ENCODE data around the gene NADK. TPM values are rescaled to one million over a fixed set of nuclear protein-coding genes. Genes with fewer than 3 reads are reported as not detected.
A peak's percentile ranks its signal among the peaks of the same experiment; 100 is the strongest.

Gene NADK
- total and polyA plus RNA-seq, 4 donors, result 53.2 to 144 (median 88.7) TPM

DNA sequence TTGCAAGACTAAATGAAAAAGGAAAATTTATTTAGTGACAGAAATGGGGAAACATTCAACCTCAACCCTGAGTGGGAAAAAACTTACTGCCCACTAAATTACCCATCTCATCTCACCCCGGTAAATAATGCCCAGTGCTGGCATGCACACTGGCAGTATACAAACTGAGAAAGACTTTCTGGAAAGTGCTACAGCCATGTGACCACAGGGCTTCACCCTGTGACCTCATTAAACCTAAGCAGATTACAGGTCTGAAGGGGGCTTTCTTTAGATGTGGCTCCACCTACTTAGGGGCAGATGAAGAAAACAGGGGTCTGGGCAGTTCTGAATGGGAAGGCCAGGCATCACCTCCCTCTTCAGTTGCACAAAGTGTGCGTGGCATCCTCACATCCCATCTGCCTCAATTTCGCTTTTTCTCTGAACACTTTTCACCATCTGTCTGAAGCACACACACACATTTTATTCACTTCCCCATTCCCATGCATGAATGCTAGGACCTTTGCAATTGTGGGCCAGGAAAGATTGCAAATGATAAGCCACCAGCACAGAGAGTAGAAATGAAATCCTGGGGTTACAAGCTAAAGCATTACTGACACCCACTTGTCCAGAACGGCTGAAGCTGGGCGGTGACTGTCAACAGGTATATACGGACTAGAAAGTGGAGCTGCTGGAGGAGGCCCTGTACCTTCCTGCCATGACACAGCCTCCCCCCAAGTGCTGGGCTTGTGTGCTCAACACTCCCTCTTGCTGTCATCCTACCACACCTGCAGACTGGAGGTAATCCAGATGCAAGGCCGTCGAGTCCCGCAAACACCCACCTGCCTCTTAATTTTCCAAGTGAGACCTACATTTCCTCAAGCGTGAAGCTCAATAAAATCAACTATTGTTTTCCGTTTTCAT, 2.7 kb downstream of the NADK start:
- TF ChIP-seq, protein P1, sequence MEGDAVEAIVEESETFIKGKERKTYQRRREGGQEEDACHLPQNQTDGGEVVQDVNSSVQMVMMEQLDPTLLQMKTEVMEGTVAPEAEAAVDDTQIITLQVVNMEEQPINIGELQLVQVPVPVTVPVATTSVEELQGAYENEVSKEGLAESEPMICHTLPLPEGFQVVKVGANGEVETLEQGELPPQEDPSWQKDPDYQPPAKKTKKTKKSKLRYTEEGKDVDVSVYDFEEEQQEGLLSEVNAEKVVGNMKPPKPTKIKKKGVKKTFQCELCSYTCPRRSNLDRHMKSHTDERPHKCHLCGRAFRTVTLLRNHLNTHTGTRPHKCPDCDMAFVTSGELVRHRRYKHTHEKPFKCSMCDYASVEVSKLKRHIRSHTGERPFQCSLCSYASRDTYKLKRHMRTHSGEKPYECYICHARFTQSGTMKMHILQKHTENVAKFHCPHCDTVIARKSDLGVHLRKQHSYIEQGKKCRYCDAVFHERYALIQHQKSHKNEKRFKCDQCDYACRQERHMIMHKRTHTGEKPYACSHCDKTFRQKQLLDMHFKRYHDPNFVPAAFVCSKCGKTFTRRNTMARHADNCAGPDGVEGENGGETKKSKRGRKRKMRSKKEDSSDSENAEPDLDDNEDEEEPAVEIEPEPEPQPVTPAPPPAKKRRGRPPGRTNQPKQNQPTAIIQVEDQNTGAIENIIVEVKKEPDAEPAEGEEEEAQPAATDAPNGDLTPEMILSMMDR (IDR thresholded peaks at IDR 0.05; ENCODE audit: control extremely low read depth, extremely low read depth), result no peak
- Histone ChIP-seq H3K36me3 (ENCODE audit: control insufficient read depth in 4 of 4, insufficient read depth in 4 of 4, low read length in 4 of 4) (peaks cover 2 to 10% (median 9%) of the 10 kb centered on the region in 4 donors), H3K27ac (ENCODE audit: low read depth in 1 of 2, low read length in 1 of 2) (peak overlapping the region in 1 of 2 donors; percentile 74), H3K4me1 (ENCODE audit: control insufficient read depth in 5 of 5, insufficient read depth in 5 of 5, low read length in 5 of 5) (peaks cover 5 to 24% (median 15%) of the 10 kb centered on the region in 5 donors), H3K27me3 (ENCODE audit: control insufficient read depth in 3 of 3, insufficient read depth in 3 of 3, low read length in 2 of 3) (no peaks in the 10 kb centered on the region), H3K9me3 (ENCODE audit: control insufficient read depth in 4 of 4, insufficient read depth in 3 of 4, low read length in 3 of 4) (peaks cover 0 to 2% (median 0%) of the 10 kb centered on the region in 4 donors), H3K9ac (ENCODE audit: insufficient read depth in 1 of 2, low read length in 2 of 2) (no peak overlapping the region), H3K4me3 (no peak overlapping the region)
- WGBS, 2 donors, result 50 to 63% methylated on average over 11 of the region's 11 CpGs
- DNase-seq (no peak), ATAC-seq (ENCODE audit: insufficient read depth, low FRiP score) (no peak)

DNA sequence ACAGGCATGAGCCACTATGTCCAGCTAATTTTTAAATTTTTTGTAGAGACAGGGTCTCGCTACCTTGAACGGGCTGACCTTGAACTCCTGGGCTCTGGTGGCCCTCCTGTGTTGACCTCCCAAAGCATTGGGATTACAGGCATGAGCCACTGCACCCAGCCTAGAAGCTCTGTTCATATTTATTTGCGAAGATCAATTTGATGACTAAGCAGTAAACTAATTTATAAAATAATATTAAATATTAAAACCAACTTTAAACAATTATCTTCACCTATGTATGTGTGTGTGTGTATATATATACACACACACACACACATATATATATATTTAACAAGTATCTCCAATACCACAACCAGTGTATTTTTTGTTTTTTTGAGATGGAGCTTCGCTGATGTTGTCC, 4.4 kb downstream of the NADK start:
- no peak overlapping the region for H3K4me3 ChIP-seq
- no peak for ATAC-seq (ENCODE audit: insufficient read depth, low FRiP score)
- H3K27ac ChIP-seq (ENCODE audit: low read depth in 1 of 2, low read length in 1 of 2), result no peak overlapping the region
- TF ChIP-seq, protein P1 (IDR thresholded peaks at IDR 0.05; ENCODE audit: control extremely low read depth, extremely low read depth), result no peak
- whole genome bisulfite sequencing, 2 donors, result 98 to 99% methylated on average over 4 of the region's 4 CpGs
- peaks cover 0 to 2% (median 0%) of the 10 kb centered on the region in 4 donors for H3K9me3 ChIP-seq (ENCODE audit: control insufficient read depth in 4 of 4, insufficient read depth in 3 of 4, low read length in 3 of 4)
- H3K36me3 ChIP-seq (ENCODE audit: control insufficient read depth in 4 of 4, insufficient read depth in 4 of 4, low read length in 4 of 4), result peaks cover 2 to 10% (median 9%) of the 10 kb centered on the region in 4 donors
- no peak overlapping the region for H3K9ac ChIP-seq (ENCODE audit: insufficient read depth in 1 of 2, low read length in 2 of 2)
- H3K4me1 ChIP-seq (ENCODE audit: control insufficient read depth in 5 of 5, insufficient read depth in 5 of 5, low read length in 5 of 5), result peaks cover 5 to 15% (median 11%) of the 10 kb centered on the region in 5 donors
- H3K27me3 ChIP-seq (ENCODE audit: control insufficient read depth in 3 of 3, insufficient read depth in 3 of 3, low read length in 2 of 3), result no peaks in the 10 kb centered on the region
- no peak for DNase-seq

DNA sequence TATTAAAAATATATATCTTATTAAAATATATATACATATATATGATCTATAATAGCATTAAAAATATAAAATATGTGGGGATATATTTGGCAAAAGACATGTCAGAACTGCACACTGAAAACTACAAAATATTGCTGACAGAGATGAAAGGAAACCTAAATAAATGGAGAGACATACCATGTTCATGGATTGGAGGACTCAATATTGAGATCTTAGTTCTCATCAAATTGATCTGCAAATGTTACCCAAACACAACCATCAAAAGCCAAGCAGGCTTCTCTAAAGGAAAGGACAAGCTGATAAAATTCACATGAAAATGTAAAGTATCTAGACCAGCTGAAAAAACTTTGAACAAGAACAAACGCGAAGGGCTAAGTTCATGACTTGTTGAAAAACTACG, 7.2 kb downstream of the NADK start:
- H3K27ac ChIP-seq (ENCODE audit: low read depth in 1 of 2, low read length in 1 of 2), result no peak overlapping the region
- H3K9ac ChIP-seq (ENCODE audit: insufficient read depth in 1 of 2, low read length in 2 of 2), result no peak overlapping the region
- H3K4me3 ChIP-seq, result no peak overlapping the region
- DNase-seq (no peak), ATAC-seq (ENCODE audit: insufficient read depth, low FRiP score) (no peak)
- H3K4me1 ChIP-seq (ENCODE audit: control insufficient read depth in 5 of 5, insufficient read depth in 5 of 5, low read length in 5 of 5), result peaks cover 0 to 8% (median 5%) of the 10 kb centered on the region in 5 donors
- peaks cover 4 to 14% (median 11%) of the 10 kb centered on the region in 4 donors for H3K36me3 ChIP-seq (ENCODE audit: control insufficient read depth in 4 of 4, insufficient read depth in 4 of 4, low read length in 4 of 4)
- peaks cover 0 to 2% (median 0%) of the 10 kb centered on the region in 4 donors for H3K9me3 ChIP-seq (ENCODE audit: control insufficient read depth in 4 of 4, insufficient read depth in 3 of 4, low read length in 3 of 4)
- H3K27me3 ChIP-seq (ENCODE audit: control insufficient read depth in 3 of 3, insufficient read depth in 3 of 3, low read length in 2 of 3), result no peaks in the 10 kb centered on the region
- TF ChIP-seq, protein P1 (IDR thresholded peaks at IDR 0.05; ENCODE audit: control extremely low read depth, extremely low read depth), result no peak
- 98 to 99% methylated on average over 3 of the region's 3 CpGs for WGBS, 2 donors
